Measurements from ENCODE around the gene IFT122.

Gene IFT122

GRCh38 chr3:129562803-129563202, 122.8 kb downstream of the IFT122 start:
- FAIRE-seq (no peak), DNase-seq (ENCODE audit: extremely low spot score, insufficient read length, low read depth) (no peak)

GRCh38 chr3:129563332-129563731, 123.3 kb downstream of the IFT122 start:
- DNase-seq (ENCODE audit: extremely low spot score, insufficient read length, low read depth) (no peak), FAIRE-seq (no peak)

GRCh38 chr3:129563850-129564535, 124.0 kb downstream of the IFT122 start:
- DNase-seq (ENCODE audit: extremely low spot score, insufficient read length, low read depth), result no peak

GRCh38 chr3:129564981-129565644, 125.1 kb downstream of the IFT122 start:
- DNase-seq (ENCODE audit: extremely low spot score, insufficient read length, low read depth) (no peak), FAIRE-seq (no peak)

More at GRCh38 chr3:129563850-129564535, 124.0 kb downstream of the IFT122 start:
- FAIRE-seq, result no peak

- DNase-seq (ENCODE audit: extremely low spot score, insufficient read length, low read depth) (no peak), FAIRE-seq (no peak)
Measured at GRCh38 chr3:129565902-129566301, 125.9 kb downstream of the IFT122 start.

GRCh38 chr3:129567176-129567705, 127.2 kb downstream of the IFT122 start:
- DNase-seq (ENCODE audit: extremely low spot score, insufficient read length, low read depth), result no peak
- FAIRE-seq, result no peak

- FAIRE-seq, result no peak
- DNase-seq (ENCODE audit: extremely low spot score, insufficient read length, low read depth), result no peak
Measured at GRCh38 chr3:129567939-129568338, 127.9 kb downstream of the IFT122 start.

GRCh38 chr3:129569856-129570255, 129.8 kb downstream of the IFT122 start:
- DNase-seq (ENCODE audit: extremely low spot score, insufficient read length, low read depth), result no peak
- no peak for FAIRE-seq

Measured in GM18507 (cell line).